Upper lobe of left lung (tissue), 4 donors: ENCODE results near the gene GALNT15.

Experiments used
- CTCF ChIP-seq, 6 experiments: fragments of 450-650 bp in 4 of 6; fragments of 200-600 bp in 2 of 6; sonication (generic) in 2 of 6; IDR thresholded peaks; one replicate each; pipeline ENCODE4 v1.5.1; 2016 to 2019; ENCODE audit warnings: antibody characterized with exemption in 6 of 6
- POLR2A ChIP-seq, 4 donors: fragments of 450-650 bp; IDR thresholded peaks; one replicate each; pipeline ENCODE4 v1.5.1; 2016 to 2017; ENCODE audit warnings: antibody characterized with exemption in 4 of 4, mild to moderate bottlenecking in 2 of 4

- TF ChIP-seq CTCF (IDR thresholded peaks at IDR 0.05): peak; percentile 91 to 97 (median 94)
- no peak for TF ChIP-seq POLR2A (IDR thresholded peaks at IDR 0.05)
These were observed 3.6 kb downstream of the GALNT15 start for GRCh38 chr3:16177962-16178627.
